GM12878 (cell line): Measurements from ENCODE around the gene CACNA1B.

ENCODE experiments used
- DPF2 ChIP-seq: fragments of 450-650 bp; IDR thresholded peaks from 2 replicates; pipeline ENCODE4 v1.6.1; 2017; ENCODE audit warnings: mild to moderate bottlenecking
- EZH2 ChIP-seq: IDR thresholded peaks from 2 replicates; pipeline ENCODE4 v1.6.1; 2012; ENCODE audit warnings: low read depth, mild to moderate bottlenecking, control low read depth, inconsistent platforms, low read length, borderline replicate concordance; ENCODE audit not compliant: control insufficient read depth
- FOXK2 ChIP-seq: fragments of 450-650 bp; IDR thresholded peaks from 2 replicates; pipeline ENCODE4 v1.6.1; 2017; ENCODE audit warnings: mild to moderate bottlenecking, moderate library complexity
- GABPA ChIP-seq: IDR thresholded peaks from 2 replicates; pipeline ENCODE4 v1.6.1; 2014; ENCODE audit warnings: antibody characterized with exemption, low read depth, mild to moderate bottlenecking, inconsistent platforms
- IKZF2 ChIP-seq, 2 experiments: fragments of 450-650 bp; IDR thresholded peaks; 2 replicates each; pipeline ENCODE4 v1.6.1; 2017; ENCODE audit warnings: mild to moderate bottlenecking in 2 of 2, moderate library complexity in 2 of 2
- KAT2A ChIP-seq: conservative IDR thresholded peaks from 2 replicates; pipeline ENCODE4 v1.6.1; 2011; ENCODE audit warnings: low read depth, low read length; ENCODE audit not compliant: control insufficient read depth
- SMAD5 ChIP-seq: IDR thresholded peaks from 2 replicates; pipeline ENCODE4 v1.6.1; 2016; ENCODE audit warnings: antibody characterized with exemption, low read depth
- YY1 ChIP-seq: IDR thresholded peaks from 2 replicates; pipeline ENCODE4 v1.6.1; 2011; ENCODE audit warnings: low read depth, mild to moderate bottlenecking, low read length
- ZNF274 ChIP-seq: IDR thresholded peaks from one replicate; pipeline ENCODE4 v1.8.0; 2011; ENCODE audit not compliant: insufficient read length, insufficient read depth
- ZSCAN29 ChIP-seq: fragments of 450-650 bp; IDR thresholded peaks from 2 replicates; pipeline ENCODE4 v1.6.1; 2017; ENCODE audit warnings: mild to moderate bottlenecking, moderate library complexity
- TF ChIP-seq, protein P1 (sequence below): IDR thresholded peaks from 2 replicates; pipeline ENCODE4 v1.6.1; 2011; ENCODE audit warnings: low read depth, low read length, improper control_type of control experiment, borderline replicate concordance
- TF ChIP-seq, protein P2 (sequence below), 3 experiments: IDR thresholded peaks in 2 of 3; conservative IDR thresholded peaks in 1 of 3; 2 replicates each; pipeline ENCODE4 v1.5.1; 2011; ENCODE audit warnings: low read depth in 3 of 3, low read length in 3 of 3, mild to moderate bottlenecking in 3 of 3, control low read depth in 2 of 3, moderate library complexity in 2 of 3, inconsistent platforms in 1 of 3, mixed read lengths in 1 of 3; ENCODE audit not compliant: control insufficient read depth in 2 of 3, insufficient read depth in 1 of 3; ENCODE audit errors: extremely low read depth in 1 of 3
- TF ChIP-seq, protein P3 (sequence below): fragments of 450-650 bp; IDR thresholded peaks from 2 replicates; pipeline ENCODE4 v1.6.1; 2016; ENCODE audit warnings: mild to moderate bottlenecking

DNA sequence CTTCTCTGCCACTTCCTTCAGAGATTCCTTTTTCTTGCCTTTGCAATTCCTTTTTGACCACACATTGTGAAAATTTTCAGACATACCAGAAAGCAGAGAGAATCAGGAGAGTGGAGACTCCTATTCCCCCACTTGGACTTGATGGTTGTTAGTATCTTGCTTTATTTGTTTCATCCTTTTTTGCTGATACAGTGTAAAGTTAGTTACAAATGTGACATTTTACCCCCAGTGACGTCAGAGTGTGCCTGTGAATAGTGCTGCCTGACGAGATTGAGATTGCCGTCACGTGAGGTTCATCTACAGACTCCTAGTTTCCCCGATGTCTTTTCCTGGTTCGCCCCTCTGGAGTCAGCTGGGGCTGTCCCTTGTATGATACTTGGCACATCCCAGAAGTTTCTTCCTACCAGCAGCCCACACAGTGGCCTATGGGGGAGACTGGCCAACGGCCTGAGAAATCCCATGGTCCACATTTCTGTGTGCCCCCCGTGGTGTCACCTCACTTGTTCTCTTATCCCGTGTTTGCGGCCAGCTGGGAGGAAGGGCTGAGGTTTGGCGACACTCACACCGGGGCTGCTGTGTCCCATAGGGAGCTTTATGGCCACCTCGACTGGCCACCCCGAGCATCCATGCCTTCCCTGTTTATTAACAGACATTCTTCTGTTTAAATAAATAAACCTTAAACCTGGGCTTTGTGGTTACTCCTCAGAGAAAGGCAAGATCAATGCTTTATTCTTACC, 48.2 kb upstream of the CACNA1B start:
- TF ChIP-seq DPF2: no peak
- TF ChIP-seq KAT2A: no peak
- TF ChIP-seq FOXK2: no peak
- TF ChIP-seq ZNF274: no peak
- no peak for TF ChIP-seq GABPA
- TF ChIP-seq EZH2: no peak
- no peak for TF ChIP-seq ZSCAN29
- no peak for TF ChIP-seq SMAD5
- TF ChIP-seq YY1: no peak
- TF ChIP-seq IKZF2 (IDR thresholded peaks at IDR 0.05): no peak
- TF ChIP-seq, protein P1, sequence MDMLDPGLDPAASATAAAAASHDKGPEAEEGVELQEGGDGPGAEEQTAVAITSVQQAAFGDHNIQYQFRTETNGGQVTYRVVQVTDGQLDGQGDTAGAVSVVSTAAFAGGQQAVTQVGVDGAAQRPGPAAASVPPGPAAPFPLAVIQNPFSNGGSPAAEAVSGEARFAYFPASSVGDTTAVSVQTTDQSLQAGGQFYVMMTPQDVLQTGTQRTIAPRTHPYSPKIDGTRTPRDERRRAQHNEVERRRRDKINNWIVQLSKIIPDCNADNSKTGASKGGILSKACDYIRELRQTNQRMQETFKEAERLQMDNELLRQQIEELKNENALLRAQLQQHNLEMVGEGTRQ: no peak
- TF ChIP-seq, protein P2, sequence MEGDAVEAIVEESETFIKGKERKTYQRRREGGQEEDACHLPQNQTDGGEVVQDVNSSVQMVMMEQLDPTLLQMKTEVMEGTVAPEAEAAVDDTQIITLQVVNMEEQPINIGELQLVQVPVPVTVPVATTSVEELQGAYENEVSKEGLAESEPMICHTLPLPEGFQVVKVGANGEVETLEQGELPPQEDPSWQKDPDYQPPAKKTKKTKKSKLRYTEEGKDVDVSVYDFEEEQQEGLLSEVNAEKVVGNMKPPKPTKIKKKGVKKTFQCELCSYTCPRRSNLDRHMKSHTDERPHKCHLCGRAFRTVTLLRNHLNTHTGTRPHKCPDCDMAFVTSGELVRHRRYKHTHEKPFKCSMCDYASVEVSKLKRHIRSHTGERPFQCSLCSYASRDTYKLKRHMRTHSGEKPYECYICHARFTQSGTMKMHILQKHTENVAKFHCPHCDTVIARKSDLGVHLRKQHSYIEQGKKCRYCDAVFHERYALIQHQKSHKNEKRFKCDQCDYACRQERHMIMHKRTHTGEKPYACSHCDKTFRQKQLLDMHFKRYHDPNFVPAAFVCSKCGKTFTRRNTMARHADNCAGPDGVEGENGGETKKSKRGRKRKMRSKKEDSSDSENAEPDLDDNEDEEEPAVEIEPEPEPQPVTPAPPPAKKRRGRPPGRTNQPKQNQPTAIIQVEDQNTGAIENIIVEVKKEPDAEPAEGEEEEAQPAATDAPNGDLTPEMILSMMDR (IDR thresholded peaks at IDR 0.05 in 2 of 3, conservative IDR thresholded peaks at IDR 0.05 in 1 of 3; ENCODE audit: control insufficient read depth in 2 of 3, extremely low read depth in 1 of 3, insufficient read depth in 1 of 3, low read depth in 3 of 3, low read length in 3 of 3): no peak
- TF ChIP-seq, protein P3, sequence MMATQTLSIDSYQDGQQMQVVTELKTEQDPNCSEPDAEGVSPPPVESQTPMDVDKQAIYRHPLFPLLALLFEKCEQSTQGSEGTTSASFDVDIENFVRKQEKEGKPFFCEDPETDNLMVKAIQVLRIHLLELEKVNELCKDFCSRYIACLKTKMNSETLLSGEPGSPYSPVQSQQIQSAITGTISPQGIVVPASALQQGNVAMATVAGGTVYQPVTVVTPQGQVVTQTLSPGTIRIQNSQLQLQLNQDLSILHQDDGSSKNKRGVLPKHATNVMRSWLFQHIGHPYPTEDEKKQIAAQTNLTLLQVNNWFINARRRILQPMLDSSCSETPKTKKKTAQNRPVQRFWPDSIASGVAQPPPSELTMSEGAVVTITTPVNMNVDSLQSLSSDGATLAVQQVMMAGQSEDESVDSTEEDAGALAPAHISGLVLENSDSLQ: no peak
